HG02798 (cell line): ENCODE measurements around the gene GTPBP3.

ENCODE experiments used
- ATAC-seq: cut with Tn5 transposase; IDR thresholded peaks from one replicate; pipeline ENCODE4 v1.9.1; 2021; ENCODE audit warnings: mild to moderate bottlenecking; ENCODE audit not compliant: unreplicated experiment, poor library complexity

Gene GTPBP3

GRCh38 chr19:17309198-17309964 is 28.0 kb upstream of the GTPBP3 start, which contains the start of gene DDA1:
Gene DDA1 (plus strand): TSS chr19:17309563. CDS start chr19:17309655, 92 bp downstream.
- peak; percentile 73 for ATAC-seq

- no peak for ATAC-seq
Observed at GRCh38 chr19:17309965-17310461, 27.3 kb upstream of the GTPBP3 start.

DNA sequence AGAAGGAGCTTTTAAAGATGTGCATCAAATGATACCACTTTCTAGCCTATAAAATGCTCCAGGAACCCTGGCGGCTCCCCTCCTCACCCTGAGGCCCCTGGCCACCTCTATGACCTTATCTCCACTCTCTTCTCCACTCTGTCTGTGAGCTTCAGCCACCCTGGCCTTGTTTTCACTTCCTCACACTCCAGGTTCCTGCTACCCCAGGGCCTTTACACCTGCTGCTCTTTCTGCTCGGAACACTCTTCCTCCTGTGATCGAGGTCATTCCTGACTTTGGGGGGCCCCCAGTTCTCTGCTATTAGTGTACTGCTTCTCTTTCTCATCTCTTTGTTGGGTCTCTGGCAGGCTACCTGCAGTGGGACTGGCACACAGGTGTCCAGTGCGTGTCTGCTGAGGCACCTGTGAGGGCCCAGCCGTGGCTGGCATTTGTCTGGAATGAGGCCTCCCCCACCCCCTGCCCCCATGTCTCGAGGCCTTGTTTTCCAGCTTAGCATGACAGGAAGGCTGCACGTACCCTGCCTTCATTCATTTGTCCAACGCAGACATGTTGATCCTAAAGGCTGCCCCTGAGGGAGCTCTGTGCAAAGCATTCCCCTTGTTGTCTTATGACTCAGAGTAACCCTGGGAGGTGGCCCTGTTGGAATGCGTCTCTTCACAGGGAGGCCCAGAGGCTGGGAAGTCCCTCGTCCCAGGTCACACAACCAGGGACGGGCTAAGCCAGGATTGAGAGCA is 25.7 kb upstream of the GTPBP3 start:
- ATAC-seq = no peak

DNA sequence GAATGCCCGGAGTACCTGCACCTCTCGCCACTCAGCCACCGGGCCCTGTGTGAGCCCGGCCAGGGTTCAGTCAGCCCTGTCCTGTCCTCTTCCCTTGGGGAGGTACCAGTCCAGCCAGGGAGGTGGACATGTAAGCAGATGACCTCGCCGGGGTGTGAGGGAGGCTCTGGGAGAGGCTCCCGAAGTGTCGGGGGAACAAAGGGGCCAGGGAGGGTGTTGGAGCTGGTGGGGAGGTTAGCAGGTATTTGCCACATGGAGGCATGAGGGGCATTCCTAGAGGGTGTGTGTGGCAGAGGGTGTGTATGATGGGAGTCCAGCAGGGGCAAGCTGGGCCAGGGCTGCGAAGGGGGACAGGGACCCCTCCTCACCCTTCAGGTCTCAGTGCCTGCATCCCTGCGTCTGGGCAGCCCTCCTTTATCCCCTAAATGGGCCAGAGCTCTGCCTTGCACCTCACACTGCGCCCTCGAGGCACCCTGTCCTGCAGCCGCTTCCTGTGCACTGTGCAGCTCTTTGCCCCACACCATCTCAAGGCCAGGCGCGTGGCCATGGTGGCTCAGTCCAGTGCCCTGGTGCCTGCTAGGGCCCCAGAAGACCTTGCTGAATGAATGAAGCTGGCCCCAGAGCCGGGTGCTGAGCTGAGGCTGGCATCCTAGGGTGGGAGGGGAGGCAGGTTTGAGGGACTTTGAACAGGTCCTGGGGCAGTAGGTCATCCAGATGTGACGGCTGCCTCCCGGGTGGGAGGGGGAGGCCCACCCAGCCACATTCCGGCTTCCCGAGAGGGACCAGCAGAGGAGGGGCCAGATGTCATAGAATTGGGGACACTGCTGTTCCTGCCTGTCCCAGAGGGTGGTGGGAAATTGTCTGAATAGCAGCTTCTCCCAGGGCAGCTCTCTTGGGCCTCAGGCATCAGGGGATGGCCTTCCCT is 24.9 kb upstream of the GTPBP3 start:
- ATAC-seq = no peak

GRCh38 chr19:17314007-17314593 is 23.3 kb upstream of the GTPBP3 start:
- no peak for ATAC-seq

GRCh38 chr19:17318966-17319365 is 18.4 kb upstream of the GTPBP3 start:
- no peak for ATAC-seq

GRCh38 chr19:17319473-17320238 is 17.7 kb upstream of the GTPBP3 start:
- no peak for ATAC-seq

GRCh38 chr19:17320435-17320834 is 16.9 kb upstream of the GTPBP3 start:
- no peak for ATAC-seq

- ATAC-seq = no peak
Observed at GRCh38 chr19:17321655-17322489, 15.5 kb upstream of the GTPBP3 start.

GRCh38 chr19:17322854-17323253 is 14.5 kb upstream of the GTPBP3 start:
- ATAC-seq = no peak

- ATAC-seq = no peak
Observed at GRCh38 chr19:17323300-17323963, 13.9 kb upstream of the GTPBP3 start.

GRCh38 chr19:17323964-17324332 is 13.4 kb upstream of the GTPBP3 start:
- ATAC-seq = no peak

- no peak for ATAC-seq
Observed at GRCh38 chr19:17324357-17325114, 12.8 kb upstream of the GTPBP3 start.

GRCh38 chr19:17325133-17325532 is 12.2 kb upstream of the GTPBP3 start:
- ATAC-seq = no peak

- no peak for ATAC-seq
Observed at GRCh38 chr19:17325881-17326594, 11.3 kb upstream of the GTPBP3 start.

- ATAC-seq = no peak
Observed at GRCh38 chr19:17326595-17326966, 10.8 kb upstream of the GTPBP3 start.
